ENCODE measurements around the gene SPACA9.

Gene SPACA9

GRCh38 chr9:132912131-132912530 lies 33.4 kb downstream of the SPACA9 start:
- no peak for TF ChIP-seq CTCF (IDR thresholded peaks at IDR 0.05; ENCODE audit: low read depth, low read length)

GRCh38 chr9:132914924-132915323 lies 36.2 kb downstream of the SPACA9 start:
- no peak for TF ChIP-seq CTCF (IDR thresholded peaks at IDR 0.05; ENCODE audit: low read depth, low read length)

More at GRCh38 chr9:132912131-132912530, 33.4 kb downstream of the SPACA9 start:
- H3K4me3 ChIP-seq (ENCODE audit: low read depth, low read length): no peak overlapping the region

GRCh38 chr9:132919614-132920268 lies 41.0 kb downstream of the SPACA9 start:
- H3K4me3 ChIP-seq (ENCODE audit: low read depth, low read length): no peak overlapping the region
- no peak for TF ChIP-seq CTCF (IDR thresholded peaks at IDR 0.05; ENCODE audit: low read depth, low read length)

More at GRCh38 chr9:132914924-132915323, 36.2 kb downstream of the SPACA9 start:
- no peak overlapping the region for H3K4me3 ChIP-seq (ENCODE audit: low read depth, low read length)

GRCh38 chr9:132923346-132923902 lies 44.7 kb downstream of the SPACA9 start:
- TF ChIP-seq CTCF (IDR thresholded peaks at IDR 0.05; ENCODE audit: low read depth, low read length): no peak
- no peak overlapping the region for H3K4me3 ChIP-seq (ENCODE audit: low read depth, low read length)

- no peak overlapping the region for H3K4me3 ChIP-seq (ENCODE audit: low read depth, low read length)
- no peak for TF ChIP-seq CTCF (IDR thresholded peaks at IDR 0.05; ENCODE audit: low read depth, low read length)
Measured at GRCh38 chr9:132927704-132928103, 49.0 kb downstream of the SPACA9 start.

- TF ChIP-seq CTCF (IDR thresholded peaks at IDR 0.05; ENCODE audit: low read depth, low read length): no peak
- H3K4me3 ChIP-seq (ENCODE audit: low read depth, low read length): no peak overlapping the region
Measured at GRCh38 chr9:132931178-132931735, 52.6 kb downstream of the SPACA9 start.

GRCh38 chr9:132935026-132935425 lies 56.3 kb downstream of the SPACA9 start:
- TF ChIP-seq CTCF (IDR thresholded peaks at IDR 0.05; ENCODE audit: low read depth, low read length): no peak
- no peak overlapping the region for H3K4me3 ChIP-seq (ENCODE audit: low read depth, low read length)

Measured in WI38 (cell line).